GM21447 (cell line): ENCODE data around the gene RBP3.

ENCODE experiments used
- ATAC-seq: cut with Tn5 transposase; IDR thresholded peaks from one replicate; pipeline ENCODE4 v1.9.1; 2021; ENCODE audit not compliant: unreplicated experiment

Gene RBP3

DNA sequence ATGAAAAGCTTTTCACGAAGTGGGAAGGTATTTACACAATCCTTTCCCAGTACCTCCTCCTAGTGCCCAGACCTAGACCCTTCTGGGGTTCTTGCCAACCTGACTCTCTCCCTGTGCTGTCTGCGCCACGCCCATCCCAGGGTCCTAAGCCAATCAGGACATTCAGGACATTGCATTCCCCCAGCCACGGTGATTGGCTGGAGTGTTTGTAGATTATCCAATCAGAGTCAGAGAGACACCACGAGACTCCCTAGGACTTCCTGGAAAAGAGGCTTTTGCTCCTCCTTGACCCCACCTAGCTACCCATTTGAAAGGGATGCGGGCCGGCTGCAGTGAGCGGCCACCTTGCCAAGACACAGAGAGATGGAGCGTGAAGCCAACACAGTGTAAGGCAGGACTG, 29.5 kb upstream of the RBP3 start:
- ATAC-seq, result no peak

DNA sequence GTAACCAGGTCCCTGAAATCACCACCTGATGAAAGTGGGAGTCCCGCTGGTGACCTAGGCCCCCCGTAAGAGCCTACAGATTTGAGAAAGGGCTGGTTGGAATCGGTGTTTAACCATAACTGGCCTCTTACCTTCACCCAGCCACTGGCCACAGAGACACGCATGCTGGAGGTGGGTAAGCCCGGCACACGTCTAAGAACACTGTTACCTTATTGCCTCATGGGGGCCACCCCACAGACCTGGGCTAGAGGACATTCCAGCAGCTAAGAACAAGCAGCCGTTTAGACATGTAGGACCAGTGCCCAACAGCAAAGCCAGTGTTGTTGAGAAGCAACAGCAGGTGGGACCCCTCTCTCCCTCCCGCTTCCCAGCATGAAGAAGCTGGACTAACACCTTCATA, 28.4 kb upstream of the RBP3 start:
- no peak for ATAC-seq

DNA sequence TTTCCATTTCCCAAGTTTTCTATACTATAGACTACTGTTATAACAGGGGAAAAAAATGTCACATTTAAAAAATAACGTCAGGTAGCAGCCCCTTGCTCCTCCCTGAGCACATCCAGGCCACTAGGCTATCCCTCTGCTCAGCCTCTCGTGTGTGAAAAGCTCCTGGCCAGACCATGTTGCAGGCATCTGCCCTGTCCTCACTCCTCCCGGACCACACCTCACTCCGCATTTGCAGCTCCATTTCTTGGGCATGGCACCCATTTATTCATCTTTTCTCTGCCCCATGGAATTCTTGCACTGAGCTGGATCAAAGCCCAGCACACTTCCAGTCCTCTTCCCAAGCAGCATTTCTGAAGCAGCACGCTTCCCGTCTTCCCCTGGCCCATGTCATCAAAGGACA, 27.4 kb upstream of the RBP3 start:
- no peak for ATAC-seq

DNA sequence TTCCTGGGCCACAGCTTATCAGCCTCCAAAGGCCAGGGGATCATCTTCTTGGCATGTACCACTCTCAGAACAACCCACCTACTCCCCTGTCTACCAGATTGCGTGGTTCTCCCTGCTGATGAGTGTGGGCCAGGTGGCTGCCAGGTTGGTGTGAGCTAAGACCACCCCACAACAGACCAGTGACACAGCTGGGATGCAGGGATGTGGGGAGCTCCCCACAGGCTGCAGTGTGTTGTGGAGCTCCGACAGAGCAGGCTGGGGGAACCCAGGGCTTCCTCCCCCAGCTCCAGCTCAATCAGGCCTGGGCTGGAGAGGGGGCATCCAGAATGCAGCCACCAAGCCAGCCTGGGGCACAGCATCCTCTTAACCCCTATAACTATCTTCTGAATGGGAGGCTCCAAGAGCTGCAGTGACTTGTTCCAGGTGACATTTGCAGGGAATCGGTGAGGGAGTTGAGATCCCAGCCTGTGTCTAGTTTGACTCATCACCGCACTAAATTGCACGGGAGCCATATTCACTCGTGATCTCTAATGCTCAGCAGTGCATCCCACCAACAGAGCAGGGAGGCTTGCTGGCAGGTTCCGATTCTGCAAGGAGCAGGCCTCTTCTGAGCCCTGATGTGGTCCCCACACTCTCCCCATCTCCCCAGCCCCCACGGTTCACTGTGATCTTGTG, 26.5 kb upstream of the RBP3 start:
- no peak for ATAC-seq

DNA sequence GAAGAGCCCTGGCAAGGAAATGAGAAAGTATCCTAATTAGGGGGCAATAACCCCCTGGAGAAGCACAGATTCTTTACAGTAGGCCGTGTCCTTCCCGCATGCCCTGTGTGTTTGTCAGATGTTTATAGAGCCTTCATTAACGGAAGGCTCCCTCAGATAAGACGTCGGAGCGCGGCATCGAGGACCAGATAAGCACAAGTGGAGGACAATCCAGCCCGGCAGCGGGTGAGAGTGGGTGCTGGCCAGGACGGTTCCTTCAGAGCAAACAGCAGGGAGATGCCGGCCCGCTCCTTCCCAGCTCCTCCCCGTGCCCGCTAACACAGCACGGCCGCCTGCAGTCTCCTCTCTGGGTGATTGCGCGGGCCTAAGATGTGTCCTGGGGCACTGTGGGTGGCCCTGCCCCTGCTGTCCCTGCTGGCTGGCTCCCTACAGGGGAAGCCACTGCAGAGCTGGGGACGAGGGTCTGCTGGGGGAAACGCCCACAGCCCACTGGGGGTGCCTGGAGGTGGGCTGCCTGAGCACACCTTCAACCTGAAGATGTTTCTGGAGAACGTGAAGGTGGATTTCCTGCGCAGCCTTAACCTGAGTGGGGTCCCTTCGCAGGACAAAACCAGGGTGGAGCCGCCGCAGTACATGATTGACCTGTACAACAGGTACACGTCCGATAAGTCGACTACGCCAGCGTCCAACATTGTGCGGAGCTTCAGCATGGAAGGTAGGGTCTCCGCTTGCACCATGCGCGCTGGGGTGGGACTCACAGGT, 25.7 kb upstream of the RBP3 start, which contains the start of gene GDF2:
Gene GDF2, plus strand, starts transcription at position 155 of the 762 bp plus-strand sequence. Its CDS starts 215 bp downstream, at position 370.
- no peak for ATAC-seq

DNA sequence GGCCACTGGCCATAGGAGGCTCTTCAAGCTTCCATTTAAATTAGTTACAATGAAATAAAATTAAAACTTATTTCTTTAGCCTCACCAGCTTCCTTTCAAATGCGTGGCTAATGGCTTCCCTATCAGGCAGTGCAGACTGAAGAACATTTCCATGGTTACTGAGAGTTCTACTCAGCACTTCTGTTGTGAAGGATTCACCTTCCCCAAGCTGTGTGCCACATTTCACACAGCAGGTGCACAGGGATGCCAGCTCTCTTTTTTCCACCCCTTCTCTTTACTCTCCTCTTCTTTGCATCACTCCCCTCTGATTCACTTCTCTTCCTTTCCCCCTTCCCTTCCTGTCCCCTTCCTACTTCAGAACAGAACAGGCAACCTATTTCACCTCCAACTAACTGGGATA, 25.1 kb upstream of the RBP3 start:
- ATAC-seq, result no peak

DNA sequence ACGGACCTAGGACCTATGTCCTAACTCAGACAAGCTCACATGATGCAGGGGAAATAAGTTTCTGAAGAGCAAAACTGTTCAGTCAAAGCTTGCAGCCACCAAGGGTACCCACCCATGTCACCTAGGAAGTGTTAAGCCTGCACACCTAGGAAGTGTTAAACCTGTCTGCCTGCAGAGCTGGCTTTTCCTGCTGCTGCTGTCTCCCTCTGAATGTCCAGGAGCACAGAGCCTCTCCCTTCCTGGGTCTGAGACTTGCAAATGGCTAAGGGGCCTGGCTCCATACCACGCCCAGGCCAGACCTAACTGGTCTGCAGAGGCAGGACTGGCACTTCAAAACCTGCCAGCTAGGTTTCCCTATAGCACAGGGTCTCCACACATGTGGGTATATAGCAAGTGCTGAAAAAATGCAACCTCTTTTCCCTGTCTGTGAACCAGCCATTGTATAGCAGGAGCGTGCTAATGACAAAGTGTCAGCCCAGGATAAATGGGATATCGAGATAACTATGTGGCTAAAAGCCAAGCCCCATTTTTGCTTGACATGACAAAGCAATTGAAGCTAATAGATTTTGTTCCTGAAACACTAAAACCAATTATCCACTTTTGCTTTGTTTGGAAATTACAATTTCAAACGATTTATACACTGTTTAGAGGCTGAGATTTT, 24.4 kb upstream of the RBP3 start:
- no peak for ATAC-seq

DNA sequence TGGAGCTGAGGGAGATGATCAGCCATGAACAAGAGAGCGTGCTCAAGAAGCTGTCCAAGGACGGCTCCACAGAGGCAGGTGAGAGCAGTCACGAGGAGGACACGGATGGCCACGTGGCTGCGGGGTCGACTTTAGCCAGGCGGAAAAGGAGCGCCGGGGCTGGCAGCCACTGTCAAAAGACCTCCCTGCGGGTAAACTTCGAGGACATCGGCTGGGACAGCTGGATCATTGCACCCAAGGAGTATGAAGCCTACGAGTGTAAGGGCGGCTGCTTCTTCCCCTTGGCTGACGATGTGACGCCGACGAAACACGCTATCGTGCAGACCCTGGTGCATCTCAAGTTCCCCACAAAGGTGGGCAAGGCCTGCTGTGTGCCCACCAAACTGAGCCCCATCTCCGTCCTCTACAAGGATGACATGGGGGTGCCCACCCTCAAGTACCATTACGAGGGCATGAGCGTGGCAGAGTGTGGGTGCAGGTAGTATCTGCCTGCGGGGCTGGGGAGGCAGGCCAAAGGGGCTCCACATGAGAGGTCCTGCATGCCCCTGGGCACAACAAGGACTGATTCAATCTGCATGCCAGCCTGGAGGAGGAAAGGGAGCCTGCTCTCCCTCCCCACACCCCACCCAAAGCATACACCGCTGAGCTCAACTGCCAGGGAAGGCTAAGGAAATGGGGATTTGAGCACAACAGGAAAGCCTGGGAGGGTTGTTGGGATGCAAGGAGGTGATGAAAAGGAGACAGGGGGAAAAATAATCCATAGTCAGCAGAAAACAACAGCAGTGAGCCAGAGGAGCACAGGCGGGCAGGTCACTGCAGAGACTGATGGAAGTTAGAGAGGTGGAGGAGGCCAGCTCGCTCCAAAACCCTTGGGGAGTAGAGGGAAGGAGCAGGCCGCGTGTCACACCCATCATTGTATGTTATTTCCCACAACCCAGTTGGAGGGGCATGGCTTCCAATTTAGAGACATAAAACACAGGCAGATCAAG, 22.6 kb upstream of the RBP3 start:
- no peak for ATAC-seq

DNA sequence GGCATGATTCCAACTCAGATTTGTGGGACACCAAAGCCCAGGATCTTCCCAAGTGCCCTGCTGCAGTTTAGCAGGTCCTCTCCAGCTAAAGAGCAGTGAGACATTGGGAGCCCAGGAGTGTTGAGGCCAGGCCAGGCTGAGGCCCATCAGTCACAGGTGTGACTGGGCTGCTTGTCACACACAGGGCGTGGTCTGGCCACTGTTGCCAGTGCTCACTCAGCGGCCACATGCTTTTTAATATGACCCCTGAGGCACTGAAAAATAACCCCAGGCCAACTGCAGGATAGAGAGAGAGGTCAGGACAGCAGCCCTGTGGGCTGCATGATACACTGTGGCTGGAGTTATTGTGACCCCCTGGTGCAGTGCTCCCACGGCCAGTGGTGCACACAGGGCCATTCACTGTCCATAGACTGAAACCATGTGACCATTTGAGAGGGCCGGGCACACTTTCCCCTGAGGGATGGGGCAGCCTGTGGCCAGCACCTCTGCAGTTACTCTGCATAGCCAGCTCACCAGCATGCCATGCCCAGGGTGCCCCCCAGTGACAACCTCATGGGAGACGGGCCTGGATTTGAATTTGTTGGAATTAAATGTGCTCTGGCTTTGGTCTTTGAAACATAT, 21.7 kb upstream of the RBP3 start:
- ATAC-seq, result no peak

DNA sequence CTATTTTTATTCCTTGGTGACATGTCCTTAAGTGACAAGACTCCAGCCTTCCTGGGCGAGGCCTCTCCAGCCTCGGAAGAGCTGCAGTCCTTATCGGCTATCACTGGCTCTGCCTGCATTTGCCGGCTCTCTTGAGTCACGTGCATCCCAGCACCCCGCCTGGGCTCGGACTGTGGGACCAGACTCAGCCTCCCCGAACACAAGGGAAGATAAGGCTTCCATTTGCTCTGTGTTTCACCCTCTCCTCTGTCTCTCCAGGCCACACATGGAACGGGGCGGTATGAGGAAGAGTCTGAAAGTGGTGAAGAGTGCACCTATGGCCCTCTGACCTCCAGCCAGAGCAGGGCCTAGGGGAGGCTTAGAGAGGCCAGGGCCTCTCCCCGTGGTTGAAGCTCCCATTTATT, 21.2 kb upstream of the RBP3 start:
- ATAC-seq, result no peak

DNA sequence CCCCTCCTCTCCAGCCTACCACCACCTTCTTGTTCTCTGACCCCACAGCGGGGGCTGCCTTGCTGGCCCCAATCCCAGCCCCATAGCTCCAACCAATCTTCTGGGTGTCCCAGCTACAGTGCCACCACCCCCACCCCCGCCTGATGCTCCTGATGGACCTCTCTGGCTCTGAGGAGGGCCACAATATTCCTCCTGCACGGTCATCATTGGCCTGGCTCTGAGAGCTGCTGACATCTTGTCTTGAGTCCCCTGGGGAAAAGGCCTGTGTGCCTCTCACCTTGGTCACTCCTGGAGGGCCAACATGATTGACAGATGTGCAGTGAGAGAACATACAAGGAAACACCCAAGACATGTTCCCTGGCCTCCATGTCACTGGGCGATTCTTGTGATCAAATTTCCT, 18.3 kb upstream of the RBP3 start:
- ATAC-seq, result no peak

DNA sequence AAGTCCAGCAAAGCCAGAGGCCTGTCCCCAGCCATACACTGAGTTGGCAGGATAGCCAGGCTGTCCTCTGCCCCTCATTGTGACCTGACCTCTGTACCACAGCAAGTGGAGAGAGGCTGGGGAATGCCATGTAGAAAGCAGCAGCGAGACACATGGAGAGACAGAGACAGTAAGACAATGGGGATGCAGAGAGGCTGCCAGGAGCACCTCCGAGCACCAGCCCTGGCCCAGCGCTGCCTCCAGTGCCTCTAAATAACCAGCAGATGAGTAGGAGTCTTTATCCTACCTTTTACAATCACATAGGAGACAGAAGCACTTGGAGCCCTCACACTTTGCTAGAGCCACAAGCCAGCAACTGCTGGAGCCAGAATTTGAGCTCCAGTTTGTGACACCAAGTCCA, 17.8 kb upstream of the RBP3 start:
- no peak for ATAC-seq

DNA sequence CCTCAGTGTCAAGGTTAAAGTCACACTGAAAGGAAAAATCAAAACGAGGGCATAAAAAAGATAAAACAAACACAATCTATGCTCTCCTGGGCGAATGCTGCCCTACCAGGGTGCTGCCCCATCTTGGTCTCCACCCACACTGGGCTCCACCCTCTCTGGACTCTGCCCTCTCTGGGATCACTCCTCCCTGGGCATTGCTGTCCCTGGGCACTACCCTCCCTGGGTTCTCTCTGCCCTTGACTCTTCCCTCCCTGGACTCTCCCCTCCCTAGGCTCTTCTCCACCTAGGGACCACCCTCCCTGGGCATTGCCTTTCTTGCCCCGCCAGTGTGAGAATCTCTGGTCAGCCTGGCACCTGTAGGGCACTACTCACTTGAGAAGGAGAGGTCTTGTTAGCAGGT, 17.4 kb upstream of the RBP3 start:
- no peak for ATAC-seq

DNA sequence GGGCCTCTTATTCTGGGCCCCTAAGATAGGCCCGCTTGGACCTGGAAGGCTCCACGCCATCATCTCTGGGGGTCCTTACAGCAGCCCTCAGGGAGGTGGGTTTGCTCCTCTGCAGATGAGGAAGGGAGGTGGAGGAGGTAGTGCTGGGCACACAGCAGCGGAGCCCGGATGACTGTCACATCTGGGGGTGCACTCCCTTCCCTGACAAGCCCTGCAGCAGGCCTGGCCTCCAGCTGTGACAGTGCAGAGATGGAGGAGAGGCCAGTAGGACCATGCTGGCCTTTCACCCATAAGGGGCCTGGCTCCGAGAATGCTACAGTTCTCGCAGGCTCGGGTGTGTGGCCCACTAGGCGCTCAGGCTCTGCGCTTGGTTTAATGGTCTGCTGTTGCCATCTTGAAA, 16.7 kb upstream of the RBP3 start:
- ATAC-seq, result no peak

DNA sequence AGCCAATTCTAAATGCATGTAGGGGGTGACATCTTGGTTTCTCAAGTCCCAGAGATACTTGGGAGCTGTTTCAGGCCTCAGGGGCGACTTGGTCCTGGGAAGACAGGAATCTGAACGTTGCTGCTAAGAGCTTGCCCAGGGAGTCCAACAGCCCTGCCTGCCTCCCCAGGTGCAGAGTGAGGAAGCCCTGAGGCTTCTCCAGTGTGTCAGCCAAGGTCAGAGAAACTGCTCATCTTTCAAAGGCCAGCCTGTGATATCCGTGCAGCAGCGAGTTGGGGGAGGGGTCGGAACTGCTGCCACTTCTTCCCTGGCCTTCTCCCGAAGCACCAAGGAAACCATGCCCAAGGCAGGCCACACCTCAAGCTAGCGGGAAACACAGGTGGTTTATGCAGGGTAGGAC, 16.2 kb upstream of the RBP3 start:
- no peak for ATAC-seq

DNA sequence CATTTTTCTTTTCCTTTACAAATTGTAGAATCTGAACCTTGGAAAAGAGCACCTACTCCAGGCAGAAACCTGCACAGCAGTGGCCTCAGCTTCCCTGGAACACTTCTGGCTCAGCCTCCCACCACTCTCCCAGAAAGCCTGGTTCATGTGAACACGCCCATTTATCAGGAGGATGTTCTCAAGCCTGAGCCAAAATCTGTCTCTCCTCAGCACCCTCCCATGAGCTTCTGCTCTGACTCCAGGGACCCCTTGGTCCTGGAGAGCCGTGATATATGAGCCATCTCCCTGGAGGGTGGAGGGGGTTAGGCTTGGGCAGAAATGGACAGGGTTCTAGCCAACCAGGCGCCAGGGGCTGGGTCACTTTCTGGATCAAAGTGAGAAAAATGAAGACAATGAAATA, 15.8 kb upstream of the RBP3 start:
- ATAC-seq, result no peak

DNA sequence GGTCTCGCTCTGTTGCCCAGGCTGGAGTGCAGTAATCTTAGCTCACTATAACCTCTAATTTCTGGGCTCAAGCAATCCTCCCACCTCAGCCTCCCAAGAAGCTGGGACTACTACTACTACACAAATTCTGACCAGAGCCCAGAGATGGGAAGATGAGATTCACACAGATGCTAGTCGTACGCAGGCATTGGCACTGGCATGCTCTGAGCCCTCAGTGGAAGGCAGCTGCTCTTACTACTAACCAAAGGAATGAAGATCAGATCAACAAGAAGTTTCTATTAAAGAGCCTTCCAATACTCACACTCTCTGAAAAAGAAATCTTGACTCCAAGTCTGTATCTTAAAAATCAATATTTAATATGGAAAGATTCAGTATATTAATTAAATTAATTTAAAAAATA, 15.2 kb upstream of the RBP3 start:
- no peak for ATAC-seq

DNA sequence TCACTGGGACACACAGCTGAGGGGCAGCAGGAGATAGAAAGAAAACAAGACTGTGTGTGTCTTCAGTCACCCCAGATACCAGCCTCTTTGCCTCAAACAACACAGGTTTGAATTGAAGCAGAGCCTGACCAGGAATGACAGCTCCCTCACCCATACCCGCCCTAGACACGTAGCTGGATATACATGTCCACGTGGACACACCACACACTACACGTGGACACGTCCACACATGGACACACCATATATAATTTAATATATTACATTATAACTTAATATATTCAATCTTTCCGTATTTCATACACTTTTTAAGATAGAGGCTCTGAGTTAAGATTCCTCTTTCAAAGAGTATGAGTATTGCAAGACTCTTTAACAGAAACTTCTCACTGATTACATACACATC, 14.6 kb upstream of the RBP3 start:
- ATAC-seq, result no peak

DNA sequence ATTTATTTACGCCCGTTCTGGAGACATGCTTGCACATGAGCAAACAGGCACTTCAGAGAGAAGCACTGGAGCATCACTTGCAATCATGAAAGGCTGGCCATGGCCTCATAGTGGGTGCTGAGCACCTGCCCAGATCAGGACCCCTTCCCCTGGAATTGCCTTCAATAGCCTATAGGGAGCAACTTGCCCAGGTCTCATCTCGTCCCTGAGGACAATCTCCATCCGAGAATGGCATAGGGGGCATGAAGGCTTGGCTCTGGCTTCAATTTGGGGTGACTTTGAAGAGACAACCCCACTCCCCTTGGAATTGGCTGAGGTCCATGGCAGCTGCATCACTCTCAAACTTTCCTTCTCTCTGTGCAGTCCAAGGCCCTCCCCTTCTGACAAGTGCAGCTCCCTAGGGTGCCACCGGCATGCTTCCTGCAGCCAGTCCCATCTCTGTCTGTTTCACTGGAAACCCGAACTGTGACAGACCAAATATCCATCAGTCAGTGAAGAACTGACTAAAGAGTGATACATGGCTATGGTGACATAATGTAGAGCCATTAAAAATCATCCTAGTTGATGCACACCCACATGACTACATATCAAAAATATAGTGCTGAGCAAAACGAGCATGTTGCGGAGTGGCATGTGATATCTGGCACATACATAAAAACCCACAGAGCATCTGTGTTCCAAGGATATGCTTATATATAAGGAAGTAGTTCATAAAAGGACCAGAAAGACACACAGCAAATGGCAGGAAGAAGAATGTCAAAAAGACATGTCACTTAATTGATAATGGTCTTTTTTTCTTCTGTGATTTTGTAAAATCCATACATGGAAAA, 13.5 kb upstream of the RBP3 start:
- no peak for ATAC-seq

DNA sequence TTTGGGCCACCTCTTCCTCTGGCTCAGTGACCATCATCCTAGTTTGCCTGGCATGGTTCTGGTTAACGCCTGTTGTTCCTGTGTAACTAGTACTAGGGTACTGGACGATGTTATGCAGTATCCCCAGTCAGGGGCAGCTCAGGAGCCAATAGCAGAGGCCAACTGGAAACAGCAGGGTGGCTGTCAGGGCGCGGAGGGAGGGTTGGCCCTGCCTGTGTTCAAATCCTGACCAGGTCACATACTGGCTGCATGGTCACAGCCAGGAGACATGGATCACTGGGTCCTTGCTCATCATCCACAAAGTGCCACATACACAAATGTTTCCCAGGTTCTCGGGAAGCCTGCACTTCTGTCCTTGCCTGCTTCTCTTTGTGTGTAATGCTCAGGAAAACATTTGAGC, 12.3 kb upstream of the RBP3 start:
- ATAC-seq, result no peak
